Transverse colon (tissue), 4 donors: Measurements from ENCODE around the gene TMEM131L.
"Not testable (repeated sequence)": the region's sequence is repeated elsewhere in the genome, so short reads cannot be mapped to it uniquely, and the experiment has no call there.

Experiments used
- POLR2AphosphoS5 ChIP-seq, 3 donors: sonication (generic); formaldehyde crosslinking; IDR thresholded peaks; one replicate each; pipeline ENCODE4 v1.6.1; 2016; ENCODE audit warnings: antibody characterized with exemption in 3 of 3
- TF ChIP-seq, protein P1 (sequence below), 5 experiments: fragments of 200-600 bp in 3 of 5; fragments of 450-650 bp in 2 of 5; sonication (generic) in 3 of 5; IDR thresholded peaks; 1 replicate in 2 of 5; 2 replicates in 3 of 5; pipeline ENCODE4 v1.5.1; 2016 to 2017; ENCODE audit warnings: antibody characterized with exemption in 5 of 5, inconsistent platforms in 3 of 5, mild to moderate bottlenecking in 2 of 5, moderate library complexity in 1 of 5

DNA sequence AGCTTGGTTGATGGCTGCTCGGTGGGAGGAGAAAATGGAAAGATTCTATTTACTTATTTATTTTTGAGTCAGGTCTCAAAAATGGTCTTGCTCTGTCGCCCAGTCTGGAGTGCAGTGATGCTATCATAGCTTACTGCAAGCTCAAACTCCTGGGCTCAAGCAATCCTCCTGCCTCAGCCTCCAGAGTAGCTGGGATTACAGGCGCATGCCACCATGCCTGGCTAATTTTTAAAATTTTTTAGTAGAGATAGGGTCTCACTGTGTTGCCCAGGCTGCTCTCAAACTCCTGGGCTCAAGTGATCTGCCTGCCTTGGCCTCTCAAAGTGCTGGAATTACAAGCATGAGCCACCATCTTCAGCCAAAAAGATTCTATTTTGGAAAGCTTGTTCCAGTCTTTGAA, 82.7 kb downstream of the TMEM131L start:
- TF ChIP-seq, protein P1, sequence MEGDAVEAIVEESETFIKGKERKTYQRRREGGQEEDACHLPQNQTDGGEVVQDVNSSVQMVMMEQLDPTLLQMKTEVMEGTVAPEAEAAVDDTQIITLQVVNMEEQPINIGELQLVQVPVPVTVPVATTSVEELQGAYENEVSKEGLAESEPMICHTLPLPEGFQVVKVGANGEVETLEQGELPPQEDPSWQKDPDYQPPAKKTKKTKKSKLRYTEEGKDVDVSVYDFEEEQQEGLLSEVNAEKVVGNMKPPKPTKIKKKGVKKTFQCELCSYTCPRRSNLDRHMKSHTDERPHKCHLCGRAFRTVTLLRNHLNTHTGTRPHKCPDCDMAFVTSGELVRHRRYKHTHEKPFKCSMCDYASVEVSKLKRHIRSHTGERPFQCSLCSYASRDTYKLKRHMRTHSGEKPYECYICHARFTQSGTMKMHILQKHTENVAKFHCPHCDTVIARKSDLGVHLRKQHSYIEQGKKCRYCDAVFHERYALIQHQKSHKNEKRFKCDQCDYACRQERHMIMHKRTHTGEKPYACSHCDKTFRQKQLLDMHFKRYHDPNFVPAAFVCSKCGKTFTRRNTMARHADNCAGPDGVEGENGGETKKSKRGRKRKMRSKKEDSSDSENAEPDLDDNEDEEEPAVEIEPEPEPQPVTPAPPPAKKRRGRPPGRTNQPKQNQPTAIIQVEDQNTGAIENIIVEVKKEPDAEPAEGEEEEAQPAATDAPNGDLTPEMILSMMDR (IDR thresholded peaks at IDR 0.05): not testable (repeated sequence)
- not testable (repeated sequence) for TF ChIP-seq POLR2AphosphoS5 (IDR thresholded peaks at IDR 0.05)
